IMR-90 (cell line): ENCODE data around the gene DDX39A. TPM values are rescaled to one million over a fixed set of nuclear protein-coding genes. Genes with fewer than 3 reads are reported as not detected.
"Not testable (repeated sequence)": the region's sequence is repeated elsewhere in the genome, so short reads cannot be mapped to it uniquely, and the experiment has no call there.

Experiments
- ATAC-seq: fragments of 200-7000 bp; cut with Tn5 transposase; 2 replicates; pipeline ENCODE4 v1.9.1; 2020; ENCODE audit warnings: low read depth, mild to moderate bottlenecking, moderate library complexity
- BruUV-seq: library from RNA; stranded (reverse); fragments of 400-500 nt; replicated peaks from 2 replicates; lab custom pipeline; 2021; lab: Mats Ljungman, UMichigan
- CTCF ChIA-PET: fragments of 300-600 bp; formaldehyde crosslinking; extraction: SDS; loops from one replicate; lab custom pipeline; 2021; ENCODE audit warnings: antibody characterized with exemption; lab: Yijun Ruan, JAX
- POLR2A ChIA-PET: fragments of 300-600 bp; sonication (Branson Sonifier 250); formaldehyde crosslinking; loops from one replicate; lab custom pipeline; 2022; ENCODE audit warnings: antibody characterized with exemption; ENCODE audit not compliant: unreplicated experiment; lab: Charles Lee
- DNase-seq: peaks from one replicate; pipeline ENCODE4 v3.0.0; 2013
- H2AFZ ChIP-seq: replicated peaks from 2 replicates; pipeline ENCODE3; 2013; ENCODE audit warnings: low read length, mild to moderate bottlenecking; ENCODE audit not compliant: poor library complexity
- H2AK5ac ChIP-seq: 2 replicates; pipeline ENCODE4 v1.6.1; 2013; ENCODE audit warnings: low read depth, low read length, inconsistent platforms
- H2AK9ac ChIP-seq: replicated peaks from 2 replicates; pipeline ENCODE3; 2013; ENCODE audit warnings: mild to moderate bottlenecking, low read depth, low read length, moderate library complexity; ENCODE audit not compliant: poor library complexity
- H2BK120ac ChIP-seq: 2 replicates; pipeline ENCODE4 v1.6.1; 2013; ENCODE audit warnings: low read depth, low read length, inconsistent platforms
- H2BK15ac ChIP-seq: 3 replicates; pipeline ENCODE4 v1.6.1; 2013; ENCODE audit warnings: low read depth, low read length, inconsistent platforms
- H2BK20ac ChIP-seq: 2 replicates; pipeline ENCODE4 v1.6.1; 2013; ENCODE audit warnings: low read depth, mild to moderate bottlenecking, inconsistent platforms, low read length, moderate library complexity
- H2BK5ac ChIP-seq: 2 replicates; pipeline ENCODE4 v1.6.1; 2013; ENCODE audit warnings: mild to moderate bottlenecking, low read depth, low read length, inconsistent platforms; ENCODE audit not compliant: poor library complexity, severe bottlenecking
- H3K14ac ChIP-seq: replicated peaks from 2 replicates; pipeline ENCODE4 v1.6.1; 2013; ENCODE audit warnings: low read depth, low read length, inconsistent platforms
- H3K18ac ChIP-seq: 2 replicates; pipeline ENCODE4 v1.6.1; 2013; ENCODE audit warnings: low read depth, low read length, control low read depth
- H3K23ac ChIP-seq: 2 replicates; pipeline ENCODE4 v1.6.1; 2013; ENCODE audit warnings: low read depth, low read length, inconsistent platforms
- H3K27ac ChIP-seq: 2 replicates; pipeline ENCODE4 v1.5.1; 2013; ENCODE audit warnings: mild to moderate bottlenecking, control low read depth, low read length; ENCODE audit not compliant: insufficient read depth
- H3K27me3 ChIP-seq: 2 replicates; pipeline ENCODE4 v1.6.1; 2013; ENCODE audit warnings: low read length; ENCODE audit not compliant: control insufficient read depth, insufficient read depth
- H3K36me3 ChIP-seq: 2 replicates; pipeline ENCODE4 v1.6.1; 2013; ENCODE audit warnings: low read length, mixed read lengths; ENCODE audit not compliant: control insufficient read depth, insufficient read depth
- H3K4ac ChIP-seq: 2 replicates; pipeline ENCODE4 v1.6.1; 2013; ENCODE audit warnings: low read depth, low read length, inconsistent platforms
- H3K4me1 ChIP-seq: 2 replicates; pipeline ENCODE4 v1.6.1; 2013; ENCODE audit warnings: low read length, mixed read lengths; ENCODE audit not compliant: control insufficient read depth, insufficient read depth
- H3K4me2 ChIP-seq: 2 replicates; pipeline ENCODE4 v1.6.1; 2013; ENCODE audit warnings: low read depth, mild to moderate bottlenecking, control low read depth, low read length, moderate library complexity
- H3K4me3 ChIP-seq: 2 replicates; pipeline ENCODE4 v1.5.1; 2013; ENCODE audit warnings: low read depth, mild to moderate bottlenecking, control low read depth, low read length, moderate library complexity; ENCODE audit not compliant: insufficient read depth
- H3K56ac ChIP-seq: 2 replicates; pipeline ENCODE4 v1.6.1; 2013; ENCODE audit warnings: low read length, inconsistent platforms; ENCODE audit not compliant: insufficient read depth; ENCODE audit errors: extremely low read depth
- H3K79me1 ChIP-seq, 2 experiments: 2 replicates each; pipeline ENCODE4 v1.6.1; 2013; ENCODE audit warnings: low read length in 2 of 2, inconsistent platforms in 1 of 2, low read depth in 1 of 2
- H3K9ac ChIP-seq: 2 replicates; pipeline ENCODE4 v1.6.1; 2013; ENCODE audit warnings: low read depth, low read length, control low read depth
- H3K9me1 ChIP-seq: 2 replicates; pipeline ENCODE4 v1.6.1; 2013; ENCODE audit warnings: low read length, inconsistent platforms; ENCODE audit not compliant: insufficient read depth
- H3K9me3 ChIP-seq: 2 replicates; pipeline ENCODE4 v1.6.1; 2013; ENCODE audit warnings: low read length; ENCODE audit not compliant: control insufficient read depth, insufficient read depth
- H4K20me1 ChIP-seq: 2 replicates; pipeline ENCODE4 v1.6.1; 2013; ENCODE audit warnings: low read length, inconsistent platforms; ENCODE audit not compliant: insufficient read depth
- H4K5ac ChIP-seq: 2 replicates; pipeline ENCODE4 v1.6.1; 2013; ENCODE audit warnings: mild to moderate bottlenecking, low read depth, low read length, control low read depth
- H4K8ac ChIP-seq, 2 experiments: 2 replicates each; pipeline ENCODE4 v1.6.1; 2013; ENCODE audit warnings: low read depth in 2 of 2, low read length in 2 of 2, control low read depth in 1 of 2, inconsistent platforms in 1 of 2
- H4K91ac ChIP-seq: 2 replicates; pipeline ENCODE4 v1.6.1; 2013; ENCODE audit warnings: low read depth, low read length, inconsistent platforms; ENCODE audit not compliant: insufficient read depth
- CEBPB ChIP-seq: IDR thresholded peaks from 2 replicates; pipeline ENCODE4 v1.6.1; 2012; ENCODE audit warnings: low read depth, low read length, improper control_type of control experiment
- MAFK ChIP-seq: IDR thresholded peaks from 2 replicates; pipeline ENCODE4 v1.6.1; 2012; ENCODE audit warnings: low read depth, low read length, improper control_type of control experiment
- MAZ ChIP-seq: IDR thresholded peaks from 2 replicates; pipeline ENCODE4 v1.6.1; 2012; ENCODE audit warnings: low read depth, mild to moderate bottlenecking, low read length, improper control_type of control experiment, moderate library complexity, borderline replicate concordance
- MXI1 ChIP-seq: IDR thresholded peaks from 2 replicates; pipeline ENCODE4 v1.6.1; 2012; ENCODE audit warnings: low read depth, mild to moderate bottlenecking, low read length, moderate library complexity, borderline replicate concordance
- POLR2A ChIP-seq: IDR thresholded peaks from 2 replicates; pipeline ENCODE4 v1.6.1; 2012; ENCODE audit warnings: mild to moderate bottlenecking, low read depth, low read length
- RAD21 ChIP-seq: IDR thresholded peaks from 2 replicates; pipeline ENCODE4 v1.6.1; 2012; ENCODE audit warnings: low read length, improper control_type of control experiment
- RCOR1 ChIP-seq: IDR thresholded peaks from 2 replicates; pipeline ENCODE4 v1.6.1; 2012; ENCODE audit warnings: mild to moderate bottlenecking, low read length, improper control_type of control experiment; ENCODE audit not compliant: insufficient replicate concordance
- RFX5 ChIP-seq: IDR thresholded peaks from 2 replicates; pipeline ENCODE4 v1.8.0; 2012; ENCODE audit warnings: low read depth, mild to moderate bottlenecking, low read length, moderate library complexity
- SMC3 ChIP-seq: fragments of 150-350 bp; IDR thresholded peaks from 2 replicates; pipeline ENCODE4 v1.6.1; 2016; ENCODE audit warnings: low read depth, mild to moderate bottlenecking, antibody characterized with exemption, low read length, moderate library complexity
- WGBS, 2 experiments: methylation state at CpG; one replicate each; pipeline versions ENCODE4 v1.1.5 to v1.1.7; 2013; ENCODE audit warnings: missing lambda C conversion rate in 2 of 2; ENCODE audit not compliant: insufficient read length in 1 of 2; ENCODE audit errors: extremely low coverage in 2 of 2; 5-methylcytosine and 5-hydroxymethylcytosine counted together
- dilution Hi-C: fragments of 300-500 bp; cut with HindIII; formaldehyde crosslinking; loops from one replicate; pipeline ENCODE4 v1.14.3; 2018; ENCODE audit warnings: low sequenced_read_pairs; ENCODE audit not compliant: unreplicated experiment
- in situ Hi-C: fragments of 300-500 bp; cut with MboI; formaldehyde crosslinking; loops from 3 replicates; pipeline ENCODE4 v1.14.3; 2019; ENCODE audit warnings: low sequenced_read_pairs, inconsistent platforms, mixed read lengths
- intact Hi-C: fragments of 100-400 bp; cut with micrococcal nuclease; formaldehyde crosslinking; loops from 2 replicates; pipeline ENCODE4 v1.10.0; 2022
- polyA plus RNA-seq, 3 experiments: library from polyadenylated mRNA; depleted of rRNA; stranded (reverse); fragments of >200 nt; gene quantifications; 2 replicates each; pipeline ENCODE4 v1.2.3, GENCODE V29; 2012; ENCODE audit warnings: low replicate concordance in 1 of 3
- total RNA-seq: library from RNA; depleted of rRNA; stranded (reverse); fragments of >200 nt; gene quantifications from 2 replicates; pipeline ENCODE4 v1.2.3, GENCODE V29; 2012
- TF ChIP-seq, protein P1 (sequence below): fragments of 150-350 bp; IDR thresholded peaks from 2 replicates; pipeline ENCODE4 v1.6.1; 2017; ENCODE audit warnings: mild to moderate bottlenecking, antibody characterized with exemption, low read length, low read depth
- TF ChIP-seq, protein P2 (sequence below): fragments of 150-350 bp; IDR thresholded peaks from 2 replicates; pipeline ENCODE4 v1.6.1; 2016; ENCODE audit warnings: low read depth, mild to moderate bottlenecking, low read length, moderate library complexity, borderline replicate concordance

The DDX39A gene
- total and polyA plus RNA-seq, 2 of the 4 experiments (the other 2 are of a cell fraction), result 82.5 to 83.0 TPM

DNA sequence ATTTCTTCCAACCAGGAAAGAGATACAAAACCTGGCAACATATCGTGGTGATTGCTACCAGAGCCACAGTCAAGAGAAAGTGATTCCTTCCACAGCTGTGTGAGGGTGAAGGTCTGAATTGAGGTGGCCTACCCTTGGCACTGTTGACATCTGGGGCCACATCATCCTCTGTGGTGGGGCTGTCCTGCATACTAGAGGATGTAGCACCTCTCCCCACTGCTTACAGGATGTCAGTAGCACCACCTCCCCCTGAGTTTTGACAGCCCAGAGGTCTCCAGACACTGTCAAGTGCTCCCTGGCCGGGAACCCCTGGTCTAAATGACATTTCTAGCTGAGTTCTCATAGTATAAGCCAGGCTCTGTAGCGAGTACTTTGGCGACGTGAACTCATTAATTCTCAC, 40.6 kb upstream of the DDX39A start:
- 33% methylated on average over 1 of the region's 5 CpGs; no CpG with 5 or more reads in 1 of the 2 experiments for WGBS, 2 experiments

DNA sequence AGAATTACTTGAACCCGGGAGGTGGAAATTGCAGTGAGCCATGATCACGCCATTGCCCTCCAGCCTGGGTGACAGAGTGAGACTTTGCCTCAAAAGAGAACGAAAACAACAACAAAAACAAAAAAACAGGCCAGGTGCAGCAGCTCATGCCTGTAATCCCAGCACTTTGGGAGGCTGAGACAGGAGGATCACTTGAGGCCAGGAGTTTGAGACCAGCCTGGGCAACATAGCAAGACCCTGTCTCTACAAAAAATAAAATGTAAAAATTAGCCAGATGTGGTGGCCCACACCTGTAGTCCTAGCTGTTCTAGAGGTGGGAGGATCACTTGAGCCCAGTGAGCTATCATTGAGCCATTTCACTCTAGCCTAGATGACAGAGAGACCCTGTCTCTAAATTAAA, 33.2 kb upstream of the DDX39A start:
- H3K4ac ChIP-seq, H2BK20ac ChIP-seq, H2BK5ac ChIP-seq, H2BK120ac ChIP-seq, H4K5ac ChIP-seq, POLR2A ChIA-PET, dilution Hi-C loops, DNase-seq, H4K91ac ChIP-seq, in situ Hi-C loops, H3K9me3 ChIP-seq, H3K27ac ChIP-seq, H3K9ac ChIP-seq, H3K56ac ChIP-seq, H4K20me1 ChIP-seq, CTCF ChIA-PET, H3K4me2 ChIP-seq, BruUV-seq, H3K23ac ChIP-seq, H2BK15ac ChIP-seq, H4K8ac ChIP-seq, H2AFZ ChIP-seq, H3K27me3 ChIP-seq, H3K14ac ChIP-seq, ATAC-seq, H2AK9ac ChIP-seq, H3K4me1 ChIP-seq, intact Hi-C loops, H2AK5ac ChIP-seq, H3K18ac ChIP-seq, H3K4me3 ChIP-seq: not testable (repeated sequence)
- Histone ChIP-seq H3K9me1 (peaks cover 11% of the 10 kb centered on the region), H3K36me3 (peaks cover 46% of the 10 kb centered on the region), H3K79me1 (peaks cover 0 to 14% of the 10 kb centered on the region in 2 experiments; a peak in 3 of 4 replicates)
- no CpG with 5 or more reads among the region's 3 CpGs for WGBS, 2 experiments

More for the DNA sequence above, 40.6 kb upstream of the DDX39A start:
- no peak overlapping the region for H3K4me3 ChIP-seq
- no peak overlapping the region for H3K23ac ChIP-seq
- no peaks in the 10 kb centered on the region; the same call in 1 of the 2 replicates for H3K9me1 ChIP-seq
- H3K56ac ChIP-seq, result no peak overlapping the region
- DNase-seq, result no peak
- H3K27me3 ChIP-seq, result no peaks in the 10 kb centered on the region
- BruUV-seq, result TSS peak; percentile 25
- no peak overlapping the region for H2BK15ac ChIP-seq
- H2BK5ac ChIP-seq, result no peak overlapping the region
- H3K4me2 ChIP-seq, result no peak overlapping the region
- no peak overlapping the region for H2AK5ac ChIP-seq
- no peak overlapping the region for H2BK120ac ChIP-seq
- no peak overlapping the region for H3K27ac ChIP-seq
- no peak overlapping the region for H2BK20ac ChIP-seq
- no peaks in the 10 kb centered on the region for H3K79me1 ChIP-seq
- intact Hi-C loops, result no loop called here
- TF ChIP-seq, protein P1, sequence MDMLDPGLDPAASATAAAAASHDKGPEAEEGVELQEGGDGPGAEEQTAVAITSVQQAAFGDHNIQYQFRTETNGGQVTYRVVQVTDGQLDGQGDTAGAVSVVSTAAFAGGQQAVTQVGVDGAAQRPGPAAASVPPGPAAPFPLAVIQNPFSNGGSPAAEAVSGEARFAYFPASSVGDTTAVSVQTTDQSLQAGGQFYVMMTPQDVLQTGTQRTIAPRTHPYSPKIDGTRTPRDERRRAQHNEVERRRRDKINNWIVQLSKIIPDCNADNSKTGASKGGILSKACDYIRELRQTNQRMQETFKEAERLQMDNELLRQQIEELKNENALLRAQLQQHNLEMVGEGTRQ, result no peak
- TF ChIP-seq CEBPB, result no peak
- TF ChIP-seq MAFK, result no peak
- TF ChIP-seq, protein P2, sequence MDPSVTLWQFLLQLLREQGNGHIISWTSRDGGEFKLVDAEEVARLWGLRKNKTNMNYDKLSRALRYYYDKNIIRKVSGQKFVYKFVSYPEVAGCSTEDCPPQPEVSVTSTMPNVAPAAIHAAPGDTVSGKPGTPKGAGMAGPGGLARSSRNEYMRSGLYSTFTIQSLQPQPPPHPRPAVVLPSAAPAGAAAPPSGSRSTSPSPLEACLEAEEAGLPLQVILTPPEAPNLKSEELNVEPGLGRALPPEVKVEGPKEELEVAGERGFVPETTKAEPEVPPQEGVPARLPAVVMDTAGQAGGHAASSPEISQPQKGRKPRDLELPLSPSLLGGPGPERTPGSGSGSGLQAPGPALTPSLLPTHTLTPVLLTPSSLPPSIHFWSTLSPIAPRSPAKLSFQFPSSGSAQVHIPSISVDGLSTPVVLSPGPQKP, result no peak
- TF ChIP-seq POLR2A, result no peak
- no peak for TF ChIP-seq MAZ
- TF ChIP-seq RFX5, result no peak
- TF ChIP-seq RAD21, result no peak
- no peak for TF ChIP-seq RCOR1
- TF ChIP-seq MXI1, result no peak
- TF ChIP-seq SMC3, result no peak
- no peak overlapping the region for H4K91ac ChIP-seq
- no peak overlapping the region for H4K5ac ChIP-seq
- no peak overlapping the region for H3K14ac ChIP-seq
- no peak overlapping the region for H3K18ac ChIP-seq
- dilution Hi-C loops, result no loop called here
- CTCF ChIA-PET, result no interaction called here
- no peak overlapping the region for H4K8ac ChIP-seq
- ATAC-seq, result no peak
- in situ Hi-C loops, result no loop called here
- POLR2A ChIA-PET, result no interaction called here
- H3K9ac ChIP-seq, result no peak overlapping the region
- H2AK9ac ChIP-seq, result no peak overlapping the region
- H3K4me1 ChIP-seq, result no peaks in the 10 kb centered on the region
- no peaks in the 10 kb centered on the region for H3K9me3 ChIP-seq
- no peak overlapping the region for H3K4ac ChIP-seq
- no peak overlapping the region for H2AFZ ChIP-seq
- no peaks in the 10 kb centered on the region; the same call in 1 of the 2 replicates for H4K20me1 ChIP-seq
- H3K36me3 ChIP-seq, result peaks cover 37% of the 10 kb centered on the region
